ENCODE measurements around the gene RAB31. TPM values are rescaled to one million over a fixed set of nuclear protein-coding genes. Genes with fewer than 3 reads are reported as not detected.
A peak's percentile ranks its signal among the peaks of the same experiment; 100 is the strongest.

Gene RAB31
- total RNA-seq, 1 experiment from 2014 or later = 118 TPM

DNA sequence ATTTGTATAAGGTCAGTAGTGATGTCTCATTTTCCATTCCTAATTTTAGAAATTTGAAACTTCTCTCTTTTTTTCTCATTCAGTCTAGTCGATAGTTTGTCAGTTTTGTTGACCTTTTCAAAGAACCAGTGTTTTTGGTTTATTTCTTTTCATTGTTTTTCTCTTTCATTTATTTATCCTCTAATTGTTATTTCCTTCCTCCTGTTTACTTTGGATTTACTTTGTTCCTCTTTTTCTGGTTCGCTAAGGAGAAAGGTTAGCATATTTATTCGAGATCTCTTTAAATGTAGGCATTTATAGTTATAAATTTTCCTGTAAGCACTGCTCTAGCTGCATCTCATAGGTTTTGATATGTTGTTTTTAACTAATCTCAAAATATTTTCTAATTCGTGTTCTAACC lies 112.6 kb downstream of the RAB31 start:
- ATAC-seq (no peak), DNase-seq (ENCODE audit: low read depth, low spot score) (no peak)
- Histone ChIP-seq H3K9me3 (ENCODE audit: control insufficient read depth, insufficient read depth, low read depth, low read length) (no peaks in the 10 kb centered on the region), H3K27ac (ENCODE audit: low read length) (no peak overlapping the region), H3K4me3 (ENCODE audit: low read depth in 2 of 2, low read length in 2 of 2) (no peak overlapping the region), H3K36me3 (ENCODE audit: control insufficient read depth, insufficient read depth, low read length) (peaks cover 3% of the 10 kb centered on the region; the same call in 1 of the 2 replicates), H3K4me1 (ENCODE audit: control insufficient read depth, insufficient read depth, low read length) (peaks cover 23% of the 10 kb centered on the region), H3K27me3 (ENCODE audit: control insufficient read depth, insufficient read depth, low read length) (no peaks in the 10 kb centered on the region)
- ChIA-PET POLR2A (no interaction called here), CTCF (no interaction called here)
- in situ Hi-C loops (cut with HindIII; ENCODE audit: low pct_unique_long_range_greater_than_20kb, low sequenced_read_pairs) = no loop called here
- intact Hi-C loops (cut with micrococcal nuclease; ENCODE audit: unreplicated experiment) = loop anchor here (10.0 kb wide), 1 partner anchor 94 kb away; the partner anchor contains the start of gene VAPA
- TF ChIP-seq, protein P1, sequence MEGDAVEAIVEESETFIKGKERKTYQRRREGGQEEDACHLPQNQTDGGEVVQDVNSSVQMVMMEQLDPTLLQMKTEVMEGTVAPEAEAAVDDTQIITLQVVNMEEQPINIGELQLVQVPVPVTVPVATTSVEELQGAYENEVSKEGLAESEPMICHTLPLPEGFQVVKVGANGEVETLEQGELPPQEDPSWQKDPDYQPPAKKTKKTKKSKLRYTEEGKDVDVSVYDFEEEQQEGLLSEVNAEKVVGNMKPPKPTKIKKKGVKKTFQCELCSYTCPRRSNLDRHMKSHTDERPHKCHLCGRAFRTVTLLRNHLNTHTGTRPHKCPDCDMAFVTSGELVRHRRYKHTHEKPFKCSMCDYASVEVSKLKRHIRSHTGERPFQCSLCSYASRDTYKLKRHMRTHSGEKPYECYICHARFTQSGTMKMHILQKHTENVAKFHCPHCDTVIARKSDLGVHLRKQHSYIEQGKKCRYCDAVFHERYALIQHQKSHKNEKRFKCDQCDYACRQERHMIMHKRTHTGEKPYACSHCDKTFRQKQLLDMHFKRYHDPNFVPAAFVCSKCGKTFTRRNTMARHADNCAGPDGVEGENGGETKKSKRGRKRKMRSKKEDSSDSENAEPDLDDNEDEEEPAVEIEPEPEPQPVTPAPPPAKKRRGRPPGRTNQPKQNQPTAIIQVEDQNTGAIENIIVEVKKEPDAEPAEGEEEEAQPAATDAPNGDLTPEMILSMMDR (IDR thresholded peaks at IDR 0.05) = no peak
- TF ChIP-seq, protein P2, sequence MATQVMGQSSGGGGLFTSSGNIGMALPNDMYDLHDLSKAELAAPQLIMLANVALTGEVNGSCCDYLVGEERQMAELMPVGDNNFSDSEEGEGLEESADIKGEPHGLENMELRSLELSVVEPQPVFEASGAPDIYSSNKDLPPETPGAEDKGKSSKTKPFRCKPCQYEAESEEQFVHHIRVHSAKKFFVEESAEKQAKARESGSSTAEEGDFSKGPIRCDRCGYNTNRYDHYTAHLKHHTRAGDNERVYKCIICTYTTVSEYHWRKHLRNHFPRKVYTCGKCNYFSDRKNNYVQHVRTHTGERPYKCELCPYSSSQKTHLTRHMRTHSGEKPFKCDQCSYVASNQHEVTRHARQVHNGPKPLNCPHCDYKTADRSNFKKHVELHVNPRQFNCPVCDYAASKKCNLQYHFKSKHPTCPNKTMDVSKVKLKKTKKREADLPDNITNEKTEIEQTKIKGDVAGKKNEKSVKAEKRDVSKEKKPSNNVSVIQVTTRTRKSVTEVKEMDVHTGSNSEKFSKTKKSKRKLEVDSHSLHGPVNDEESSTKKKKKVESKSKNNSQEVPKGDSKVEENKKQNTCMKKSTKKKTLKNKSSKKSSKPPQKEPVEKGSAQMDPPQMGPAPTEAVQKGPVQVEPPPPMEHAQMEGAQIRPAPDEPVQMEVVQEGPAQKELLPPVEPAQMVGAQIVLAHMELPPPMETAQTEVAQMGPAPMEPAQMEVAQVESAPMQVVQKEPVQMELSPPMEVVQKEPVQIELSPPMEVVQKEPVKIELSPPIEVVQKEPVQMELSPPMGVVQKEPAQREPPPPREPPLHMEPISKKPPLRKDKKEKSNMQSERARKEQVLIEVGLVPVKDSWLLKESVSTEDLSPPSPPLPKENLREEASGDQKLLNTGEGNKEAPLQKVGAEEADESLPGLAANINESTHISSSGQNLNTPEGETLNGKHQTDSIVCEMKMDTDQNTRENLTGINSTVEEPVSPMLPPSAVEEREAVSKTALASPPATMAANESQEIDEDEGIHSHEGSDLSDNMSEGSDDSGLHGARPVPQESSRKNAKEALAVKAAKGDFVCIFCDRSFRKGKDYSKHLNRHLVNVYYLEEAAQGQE (IDR thresholded peaks at IDR 0.05; ENCODE audit: insufficient read depth in 1 of 2, low read depth in 2 of 2, low read length in 1 of 2) = no peak
- TF ChIP-seq TCF7L2 (IDR thresholded peaks at IDR 0.05; ENCODE audit: low read depth, low read length) (no peak), POLR2AphosphoS5 (IDR thresholded peaks at IDR 0.05; ENCODE audit: low read depth, low read length) (no peak), SIN3A (IDR thresholded peaks at IDR 0.05; ENCODE audit: borderline replicate concordance, insufficient read depth, low read depth, low read length) (no peak)
- BruUV-seq (replicated peaks) = no TSS peak

DNA sequence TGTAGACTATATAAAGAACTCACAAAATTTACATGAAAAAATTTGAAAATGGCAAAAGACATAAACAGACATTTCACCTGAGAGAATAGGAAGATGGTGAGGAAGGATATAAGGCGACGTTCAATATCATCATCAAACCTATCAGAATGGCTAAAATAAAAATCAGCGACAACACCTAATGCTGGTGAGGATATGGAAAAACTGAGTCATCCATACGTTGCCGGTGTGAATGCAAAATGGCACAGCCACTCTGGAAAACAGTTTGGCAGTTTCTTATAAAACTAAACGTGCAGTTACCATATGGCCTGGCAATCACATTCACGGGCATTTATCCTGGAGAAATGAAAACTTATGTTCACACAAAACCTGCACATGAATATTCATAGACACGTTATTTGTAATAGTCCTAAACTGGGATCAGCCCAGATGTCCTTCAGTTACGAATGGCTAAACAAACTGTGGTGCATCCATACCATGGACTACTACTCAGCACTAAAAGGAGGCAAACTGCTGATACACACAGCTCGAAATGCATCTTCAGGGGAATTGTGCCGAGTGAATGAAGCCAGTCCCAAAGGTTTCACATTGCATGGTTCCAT lies 114.6 kb downstream of the RAB31 start:
- in situ Hi-C loops (cut with HindIII; ENCODE audit: low pct_unique_long_range_greater_than_20kb, low sequenced_read_pairs) (no loop called here), intact Hi-C loops (cut with micrococcal nuclease; ENCODE audit: unreplicated experiment) (loop anchor here (10.0 kb wide), 1 partner anchor 92 kb away; the partner anchor contains the start of gene VAPA)
- no peak for DNase-seq (ENCODE audit: low read depth, low spot score)
- Histone ChIP-seq H3K27ac (ENCODE audit: low read length) (peak overlapping the region; percentile 17; the same call in 1 of the 2 replicates), H3K9me3 (ENCODE audit: control insufficient read depth, insufficient read depth, low read depth, low read length) (no peaks in the 10 kb centered on the region), H3K4me1 (ENCODE audit: control insufficient read depth, insufficient read depth, low read length) (peaks cover 41% of the 10 kb centered on the region), H3K27me3 (ENCODE audit: control insufficient read depth, insufficient read depth, low read length) (no peaks in the 10 kb centered on the region), H3K4me3 (ENCODE audit: low read depth in 2 of 2, low read length in 2 of 2) (no peak overlapping the region), H3K36me3 (ENCODE audit: control insufficient read depth, insufficient read depth, low read length) (no peaks in the 10 kb centered on the region)
- BruUV-seq (replicated peaks) = no TSS peak
- POLR2A ChIA-PET = interaction anchor here (0.7 kb wide), 2 partner anchors 13 to 24 kb away, joined by 15 to 18 read pairs; no protein-coding TSS in a partner anchor
- TF ChIP-seq POLR2AphosphoS5 (IDR thresholded peaks at IDR 0.05; ENCODE audit: low read depth, low read length) = no peak
- TF ChIP-seq, protein P2 (IDR thresholded peaks at IDR 0.05; ENCODE audit: insufficient read depth in 1 of 2, low read depth in 2 of 2, low read length in 1 of 2) = no peak
- TF ChIP-seq TCF7L2 (IDR thresholded peaks at IDR 0.05; ENCODE audit: low read depth, low read length) = no peak
- TF ChIP-seq, protein P1 (IDR thresholded peaks at IDR 0.05) = no peak
- no peak for TF ChIP-seq SIN3A (IDR thresholded peaks at IDR 0.05; ENCODE audit: borderline replicate concordance, insufficient read depth, low read depth, low read length)
- CTCF ChIA-PET = no interaction called here
- no peak for ATAC-seq
